ENCODE results near the gene TCHP. TPM values are rescaled to one million over a fixed set of nuclear protein-coding genes. Genes with fewer than 3 reads are reported as not detected.

Gene TCHP
- total and polyA plus RNA-seq, 2 experiments from 2014 or later: 3.1 to 6.2 TPM

DNA sequence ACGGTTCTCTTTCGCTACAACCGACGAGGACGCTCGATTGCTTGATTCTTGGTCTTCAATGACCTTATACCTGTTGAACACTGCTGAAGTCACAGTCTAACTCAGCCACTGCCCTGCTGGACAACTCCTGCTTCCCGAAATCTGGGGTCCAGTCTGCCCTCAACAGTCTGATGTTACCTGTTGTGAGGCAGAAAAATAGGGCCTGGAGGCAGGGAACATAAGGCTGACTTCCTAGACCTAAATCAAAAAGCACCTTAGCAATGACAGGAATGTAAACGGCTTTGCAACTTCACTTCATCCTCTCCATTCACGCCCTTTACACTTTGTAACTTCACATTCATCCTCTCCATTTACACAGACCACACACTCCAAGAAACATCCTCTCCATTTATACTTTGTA is 19.1 kb upstream of the TCHP start (continued):
- TF ChIP-seq EZH2phosphoT487 (IDR thresholded peaks at IDR 0.05; ENCODE audit: unreplicated experiment) (no peak), STAT1 (IDR thresholded peaks at IDR 0.05; ENCODE audit: unreplicated experiment) (no peak), NANOG (IDR thresholded peaks at IDR 0.05; ENCODE audit: borderline replicate concordance) (0 out of 2 replicates have a peak, but pooled peaks have one; percentile 44)
- TF ChIP-seq, protein P1, sequence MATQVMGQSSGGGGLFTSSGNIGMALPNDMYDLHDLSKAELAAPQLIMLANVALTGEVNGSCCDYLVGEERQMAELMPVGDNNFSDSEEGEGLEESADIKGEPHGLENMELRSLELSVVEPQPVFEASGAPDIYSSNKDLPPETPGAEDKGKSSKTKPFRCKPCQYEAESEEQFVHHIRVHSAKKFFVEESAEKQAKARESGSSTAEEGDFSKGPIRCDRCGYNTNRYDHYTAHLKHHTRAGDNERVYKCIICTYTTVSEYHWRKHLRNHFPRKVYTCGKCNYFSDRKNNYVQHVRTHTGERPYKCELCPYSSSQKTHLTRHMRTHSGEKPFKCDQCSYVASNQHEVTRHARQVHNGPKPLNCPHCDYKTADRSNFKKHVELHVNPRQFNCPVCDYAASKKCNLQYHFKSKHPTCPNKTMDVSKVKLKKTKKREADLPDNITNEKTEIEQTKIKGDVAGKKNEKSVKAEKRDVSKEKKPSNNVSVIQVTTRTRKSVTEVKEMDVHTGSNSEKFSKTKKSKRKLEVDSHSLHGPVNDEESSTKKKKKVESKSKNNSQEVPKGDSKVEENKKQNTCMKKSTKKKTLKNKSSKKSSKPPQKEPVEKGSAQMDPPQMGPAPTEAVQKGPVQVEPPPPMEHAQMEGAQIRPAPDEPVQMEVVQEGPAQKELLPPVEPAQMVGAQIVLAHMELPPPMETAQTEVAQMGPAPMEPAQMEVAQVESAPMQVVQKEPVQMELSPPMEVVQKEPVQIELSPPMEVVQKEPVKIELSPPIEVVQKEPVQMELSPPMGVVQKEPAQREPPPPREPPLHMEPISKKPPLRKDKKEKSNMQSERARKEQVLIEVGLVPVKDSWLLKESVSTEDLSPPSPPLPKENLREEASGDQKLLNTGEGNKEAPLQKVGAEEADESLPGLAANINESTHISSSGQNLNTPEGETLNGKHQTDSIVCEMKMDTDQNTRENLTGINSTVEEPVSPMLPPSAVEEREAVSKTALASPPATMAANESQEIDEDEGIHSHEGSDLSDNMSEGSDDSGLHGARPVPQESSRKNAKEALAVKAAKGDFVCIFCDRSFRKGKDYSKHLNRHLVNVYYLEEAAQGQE (IDR thresholded peaks at IDR 0.05; ENCODE audit: unreplicated experiment): peak; percentile 11
- TF ChIP-seq, protein P2, sequence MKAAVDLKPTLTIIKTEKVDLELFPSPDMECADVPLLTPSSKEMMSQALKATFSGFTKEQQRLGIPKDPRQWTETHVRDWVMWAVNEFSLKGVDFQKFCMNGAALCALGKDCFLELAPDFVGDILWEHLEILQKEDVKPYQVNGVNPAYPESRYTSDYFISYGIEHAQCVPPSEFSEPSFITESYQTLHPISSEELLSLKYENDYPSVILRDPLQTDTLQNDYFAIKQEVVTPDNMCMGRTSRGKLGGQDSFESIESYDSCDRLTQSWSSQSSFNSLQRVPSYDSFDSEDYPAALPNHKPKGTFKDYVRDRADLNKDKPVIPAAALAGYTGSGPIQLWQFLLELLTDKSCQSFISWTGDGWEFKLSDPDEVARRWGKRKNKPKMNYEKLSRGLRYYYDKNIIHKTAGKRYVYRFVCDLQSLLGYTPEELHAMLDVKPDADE (IDR thresholded peaks at IDR 0.05): no peak

DNA sequence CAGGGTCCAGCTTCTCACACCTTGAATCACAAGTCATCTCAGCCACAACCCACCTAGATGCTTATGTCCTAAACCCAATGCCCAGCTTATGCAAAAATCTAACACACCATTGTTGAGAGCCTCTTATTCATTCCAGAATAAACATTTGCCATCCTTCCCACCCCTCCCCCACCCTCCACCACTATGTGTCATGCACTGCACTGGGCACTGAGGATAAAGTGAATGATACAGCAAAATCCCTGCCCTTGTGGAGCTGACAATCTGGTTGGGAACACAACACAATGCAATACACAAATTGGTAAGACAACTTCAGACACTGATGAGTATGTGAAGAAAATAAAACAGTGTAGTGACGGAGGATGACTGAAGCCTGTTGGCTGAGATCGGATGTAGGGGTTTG is 18.3 kb upstream of the TCHP start:
- H3K4me3 ChIP-seq: peak overlapping the region; percentile 65
- H3F3A ChIP-seq (replicated peaks; ENCODE audit: low read depth): peaks cover 3% of the 10 kb centered on the region; the same call in 1 of the 2 replicates
- no peak for ATAC-seq
- H3K4me3 Mint-ChIP-seq: peak overlapping the region; percentile 85
- peaks cover 8% of the 10 kb centered on the region; the same call in 1 of the 2 replicates for H4K20me1 ChIP-seq (replicated peaks; ENCODE audit: insufficient read depth)
- H3K27me3 Mint-ChIP-seq (ENCODE audit: insufficient read depth, low read depth, poor library complexity): peaks cover 8% of the 10 kb centered on the region
- no peak for DNase-seq (ENCODE audit: low spot score)
- H3K27me3 ChIP-seq (ENCODE audit: insufficient read depth): no peaks in the 10 kb centered on the region
- peak overlapping the region; percentile 84 for H3K4me2 ChIP-seq
- H3K4me1 ChIP-seq (ENCODE audit: insufficient read depth): peaks cover 38% of the 10 kb centered on the region
- H3K4me1 Mint-ChIP-seq: peaks cover 41% of the 10 kb centered on the region
- peak overlapping the region; percentile 91 for H3K27ac Mint-ChIP-seq
- H3K9me2 ChIP-seq (ENCODE audit: insufficient read depth): no peaks in the 10 kb centered on the region
- peaks cover 32% of the 10 kb centered on the region for H3K79me2 ChIP-seq (replicated peaks; ENCODE audit: insufficient read depth)
- TF ChIP-seq ZNF331 (CRISPR knock-in tag; IDR thresholded peaks at IDR 0.05; ENCODE audit: low read depth) (no peak), STAT1 (IDR thresholded peaks at IDR 0.05; ENCODE audit: unreplicated experiment) (no peak), JUNB (IDR thresholded peaks at IDR 0.05; ENCODE audit: unreplicated experiment) (no peak), CREB1 (CRISPR knock-in tag; IDR thresholded peaks at IDR 0.05; ENCODE audit: low read depth) (no peak), ZNF114 (CRISPR knock-in tag; IDR thresholded peaks at IDR 0.05) (no peak)
- TF ChIP-seq, protein P3, sequence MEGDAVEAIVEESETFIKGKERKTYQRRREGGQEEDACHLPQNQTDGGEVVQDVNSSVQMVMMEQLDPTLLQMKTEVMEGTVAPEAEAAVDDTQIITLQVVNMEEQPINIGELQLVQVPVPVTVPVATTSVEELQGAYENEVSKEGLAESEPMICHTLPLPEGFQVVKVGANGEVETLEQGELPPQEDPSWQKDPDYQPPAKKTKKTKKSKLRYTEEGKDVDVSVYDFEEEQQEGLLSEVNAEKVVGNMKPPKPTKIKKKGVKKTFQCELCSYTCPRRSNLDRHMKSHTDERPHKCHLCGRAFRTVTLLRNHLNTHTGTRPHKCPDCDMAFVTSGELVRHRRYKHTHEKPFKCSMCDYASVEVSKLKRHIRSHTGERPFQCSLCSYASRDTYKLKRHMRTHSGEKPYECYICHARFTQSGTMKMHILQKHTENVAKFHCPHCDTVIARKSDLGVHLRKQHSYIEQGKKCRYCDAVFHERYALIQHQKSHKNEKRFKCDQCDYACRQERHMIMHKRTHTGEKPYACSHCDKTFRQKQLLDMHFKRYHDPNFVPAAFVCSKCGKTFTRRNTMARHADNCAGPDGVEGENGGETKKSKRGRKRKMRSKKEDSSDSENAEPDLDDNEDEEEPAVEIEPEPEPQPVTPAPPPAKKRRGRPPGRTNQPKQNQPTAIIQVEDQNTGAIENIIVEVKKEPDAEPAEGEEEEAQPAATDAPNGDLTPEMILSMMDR (conservative IDR thresholded peaks at IDR 0.05; ENCODE audit: low read depth in 2 of 2): no peak
- TF ChIP-seq, protein P2 (IDR thresholded peaks at IDR 0.05): no peak
- H3K36me3 ChIP-seq (ENCODE audit: insufficient read depth): no peaks in the 10 kb centered on the region
- H3K9me3 Mint-ChIP-seq: no peaks in the 10 kb centered on the region
- H2AFZ ChIP-seq: no peak overlapping the region
- no peaks in the 10 kb centered on the region; the same call in 2 of the 3 replicates for H3K36me3 Mint-ChIP-seq (ENCODE audit: low read depth)
- H3K27ac ChIP-seq (ENCODE audit: low read depth): peak overlapping the region; percentile 96
